Left renal pelvis (tissue), 4 donors: ENCODE data around the gene CLEC19A. TPM values are rescaled to one million over a fixed set of nuclear protein-coding genes. Genes with fewer than 3 reads are reported as not detected.

ENCODE experiments used
- DNase-seq, 4 donors: peaks; one replicate each; pipeline ENCODE4 v3.0.0-alpha.2; 2013; ENCODE audit warnings: low read depth in 4 of 4, low spot score in 3 of 4
- polyA plus RNA-seq, 4 donors: library from polyadenylated mRNA; unstranded; fragments of 120-200 nt; gene quantifications; one replicate each; pipeline ENCODE4 v1.2.1, GENCODE V29; 2013; ENCODE audit not compliant: insufficient read length in 4 of 4

The CLEC19A gene
- under 1 TPM in 3 of 4 donors, not detected in 1; 0.07 to 0.08 (median 0.08) TPM for polyA plus RNA-seq

DNA sequence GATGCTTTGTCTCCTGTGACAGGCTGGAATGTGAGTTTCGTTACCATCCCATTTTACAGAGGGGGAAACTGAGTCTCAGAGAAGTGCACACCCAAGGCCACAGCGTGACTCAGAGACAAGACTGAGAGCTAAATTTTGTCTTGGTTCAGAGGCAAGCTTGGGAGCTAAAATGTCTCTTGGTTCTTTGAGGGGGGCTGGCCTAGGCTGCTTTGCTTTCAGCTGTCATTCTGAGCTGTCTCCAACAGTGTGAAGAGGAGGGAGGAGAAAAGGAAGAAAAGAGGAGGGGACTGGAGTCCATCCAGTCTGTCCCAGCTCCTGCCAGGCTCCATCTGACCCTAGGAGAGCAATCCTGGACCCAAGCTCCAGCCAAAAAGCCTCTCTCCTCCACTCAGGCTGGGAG lies at the start of gene CLEC19A:
Gene CLEC19A, plus strand, starts transcription at position 301 of the 400 bp plus-strand sequence. CDS start 121 bp downstream, outside the sequence.
- no peak for DNase-seq

DNA sequence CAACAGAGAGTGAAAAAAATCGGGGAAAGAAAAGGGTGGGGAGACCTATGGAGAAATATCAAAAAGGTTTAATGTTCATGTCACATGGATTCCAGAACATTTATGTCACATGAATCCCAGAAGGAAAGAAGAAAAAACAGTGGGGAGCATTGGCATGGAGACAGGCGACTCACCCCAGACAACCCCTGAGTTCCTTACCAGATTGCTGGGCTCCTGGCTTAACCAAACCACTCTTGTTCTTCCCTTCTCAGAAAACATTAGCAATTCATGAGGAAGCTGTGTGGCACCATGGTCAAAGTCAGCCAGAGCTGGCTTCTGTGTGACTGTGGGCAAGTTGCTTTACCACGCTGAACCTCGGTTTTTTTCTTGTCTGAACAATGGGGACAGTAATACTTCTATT lies 49.6 kb upstream of the CLEC19A start:
- no peak for DNase-seq

DNA sequence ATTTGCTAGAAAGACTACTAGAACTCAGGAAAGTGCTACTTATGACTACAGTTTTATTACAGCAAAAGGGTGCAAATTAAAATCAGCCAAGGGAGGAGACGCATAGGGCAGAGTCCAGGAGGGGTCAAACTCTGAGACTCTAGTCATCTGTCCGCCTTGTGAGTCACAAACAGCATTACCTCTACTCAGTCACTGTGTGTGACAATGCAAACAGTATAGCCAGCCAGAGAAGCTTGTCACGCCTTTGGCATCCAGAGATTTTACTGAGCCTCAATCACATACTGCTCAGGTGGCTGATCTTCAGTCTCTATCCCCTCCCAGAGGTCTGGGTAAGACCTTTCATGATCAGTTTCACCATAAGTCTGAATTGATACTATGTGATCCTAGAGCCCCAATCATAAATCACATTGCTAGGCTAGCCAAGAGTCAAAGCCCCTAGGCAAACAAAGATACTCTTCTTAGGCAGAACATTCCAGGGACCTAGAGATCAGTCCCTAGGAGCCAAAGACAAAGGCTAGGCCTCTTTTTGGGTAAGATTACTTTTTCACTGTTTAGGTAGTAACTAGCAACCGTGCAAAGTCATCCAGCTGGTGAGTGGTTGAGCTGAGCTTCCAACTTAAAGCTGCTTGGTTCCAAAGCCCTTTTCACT lies 48.8 kb upstream of the CLEC19A start:
- no peak for DNase-seq

DNA sequence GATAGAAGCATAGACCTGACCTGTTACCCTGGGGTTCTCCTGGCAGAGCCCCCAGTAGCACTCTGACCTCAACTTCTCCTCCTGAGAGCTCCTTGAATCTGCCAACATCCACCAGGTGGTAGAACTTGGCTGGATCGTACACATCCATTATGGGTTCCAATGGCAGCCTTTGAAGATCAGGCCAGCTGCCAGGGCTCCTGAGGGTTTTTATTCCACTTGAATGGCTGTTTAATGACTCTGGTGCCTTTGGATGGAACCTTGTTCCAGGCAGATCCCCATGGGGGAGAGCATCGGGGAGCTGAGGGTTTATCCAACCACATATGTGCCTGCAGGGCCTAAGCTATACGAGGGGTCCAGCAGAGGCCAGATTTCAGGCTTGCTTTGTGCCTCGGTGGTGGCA lies 47.1 kb upstream of the CLEC19A start:
- no peak for DNase-seq

DNA sequence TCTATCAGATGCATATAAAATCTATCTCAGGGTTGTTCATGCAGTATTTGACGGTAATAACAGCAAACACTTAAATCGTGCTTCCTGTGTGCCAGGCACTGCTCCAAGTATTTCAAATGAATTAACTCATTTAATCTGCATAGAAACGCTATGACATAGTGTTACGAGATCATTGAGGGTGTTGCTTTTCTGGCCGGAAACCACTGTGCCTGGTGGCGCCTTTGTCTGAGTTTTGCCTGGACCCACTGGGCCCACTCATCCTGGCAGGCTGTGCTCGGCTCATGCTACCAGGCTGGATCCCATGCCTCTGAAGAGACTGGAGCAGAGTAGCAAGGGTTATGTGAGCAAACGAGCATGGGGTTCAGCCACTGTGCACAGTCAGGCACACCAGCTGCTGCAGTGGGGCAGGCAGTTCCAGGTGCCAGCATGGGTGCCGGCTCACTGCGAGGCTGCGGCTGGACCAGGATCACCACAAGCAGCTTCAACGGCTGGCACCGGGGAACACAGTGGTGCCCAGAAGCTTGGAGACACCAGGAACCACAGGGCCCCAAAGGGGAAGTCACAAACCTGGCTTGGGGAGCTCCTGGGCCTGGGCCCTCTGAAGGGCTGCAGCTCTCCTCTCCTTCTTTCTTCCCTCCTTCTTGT lies 45.9 kb upstream of the CLEC19A start:
- no peak for DNase-seq

DNA sequence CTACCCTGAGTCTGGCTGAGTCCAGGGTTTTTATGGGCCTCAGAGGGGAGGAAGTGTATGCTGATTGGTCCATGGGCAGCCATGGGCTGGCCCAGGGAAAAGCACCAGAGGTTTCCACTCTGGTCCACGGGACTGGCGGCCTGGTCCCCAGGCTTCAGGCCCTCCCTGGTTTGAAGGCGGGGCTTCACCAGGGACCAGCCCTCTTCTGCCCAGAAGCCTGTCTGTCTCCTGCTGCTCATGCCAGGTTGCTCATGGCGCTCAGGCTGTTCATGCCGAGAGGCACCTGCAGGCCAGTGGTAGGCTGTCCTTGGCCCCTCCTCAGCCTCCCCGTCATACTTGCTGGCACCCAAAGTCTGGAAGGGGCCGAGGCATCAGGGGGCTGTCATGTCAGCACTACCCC lies 45.0 kb upstream of the CLEC19A start:
- no peak for DNase-seq

DNA sequence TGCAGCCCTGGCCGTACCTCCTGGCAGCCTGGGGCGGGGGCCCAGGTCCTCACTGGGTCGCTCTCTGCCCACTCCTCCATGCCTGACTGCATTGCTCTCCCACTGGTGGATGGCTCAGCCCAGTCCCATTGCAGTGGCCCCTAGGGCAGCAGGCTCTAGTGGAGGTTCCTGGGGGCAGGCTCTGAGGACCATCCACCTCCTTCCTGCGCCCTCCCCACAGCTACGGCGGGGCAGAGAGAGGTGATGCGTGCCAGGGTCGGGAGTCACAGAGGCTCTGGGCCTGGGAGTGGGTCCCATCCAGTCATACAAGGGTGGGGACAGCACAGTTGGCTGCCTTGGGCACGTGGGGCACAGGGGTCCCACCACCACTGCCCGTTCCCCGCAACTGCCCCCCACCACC lies 44.0 kb upstream of the CLEC19A start:
- DNase-seq: no peak

DNA sequence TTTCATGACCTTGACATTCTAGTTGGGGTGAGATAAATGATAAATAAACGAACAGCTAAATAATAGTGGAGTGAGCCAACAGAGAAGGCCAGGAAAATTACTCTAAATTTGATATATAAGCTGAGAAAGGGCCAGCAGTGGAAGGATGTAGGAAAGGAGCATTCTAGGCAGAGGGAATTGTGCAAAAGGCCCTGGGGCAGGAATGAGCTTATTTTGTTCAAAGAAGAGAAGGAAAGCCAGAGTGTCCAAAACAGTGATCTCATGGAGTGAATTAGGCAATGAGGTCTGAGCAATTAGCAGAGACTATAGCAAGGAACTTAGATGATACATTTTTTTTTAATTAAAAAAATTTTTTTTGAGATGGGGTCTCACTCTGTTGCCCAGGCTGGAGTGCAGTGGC lies 43.3 kb upstream of the CLEC19A start:
- no peak for DNase-seq

DNA sequence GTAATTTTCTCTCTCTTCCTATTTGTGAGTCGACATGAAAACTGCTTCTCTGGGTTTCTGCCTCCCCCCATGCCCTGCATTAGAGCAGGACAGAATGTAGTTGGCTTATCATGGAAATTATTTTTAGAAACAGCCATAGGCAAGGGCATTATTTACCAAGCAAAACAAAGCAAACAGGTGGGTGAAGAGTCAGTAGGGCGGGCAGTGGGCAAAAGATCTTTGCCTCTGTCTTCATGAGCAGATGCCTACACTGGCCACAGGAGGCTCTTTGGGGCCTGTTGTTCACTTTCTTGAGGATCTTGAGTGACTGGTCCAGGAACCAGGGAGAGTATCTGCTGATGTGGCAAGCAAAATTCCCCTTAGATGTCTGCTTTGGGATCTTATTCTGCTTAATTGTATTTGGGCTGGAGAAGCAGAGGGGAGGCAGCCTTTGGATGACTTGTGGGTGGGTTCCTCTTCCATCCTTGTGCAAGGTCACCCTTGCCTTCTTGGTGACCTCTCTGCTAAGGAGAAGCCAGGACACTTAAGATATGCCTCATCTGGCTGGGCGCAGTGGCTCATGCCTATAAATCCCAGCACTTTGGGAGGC lies 42.5 kb upstream of the CLEC19A start:
- DNase-seq: no peak

DNA sequence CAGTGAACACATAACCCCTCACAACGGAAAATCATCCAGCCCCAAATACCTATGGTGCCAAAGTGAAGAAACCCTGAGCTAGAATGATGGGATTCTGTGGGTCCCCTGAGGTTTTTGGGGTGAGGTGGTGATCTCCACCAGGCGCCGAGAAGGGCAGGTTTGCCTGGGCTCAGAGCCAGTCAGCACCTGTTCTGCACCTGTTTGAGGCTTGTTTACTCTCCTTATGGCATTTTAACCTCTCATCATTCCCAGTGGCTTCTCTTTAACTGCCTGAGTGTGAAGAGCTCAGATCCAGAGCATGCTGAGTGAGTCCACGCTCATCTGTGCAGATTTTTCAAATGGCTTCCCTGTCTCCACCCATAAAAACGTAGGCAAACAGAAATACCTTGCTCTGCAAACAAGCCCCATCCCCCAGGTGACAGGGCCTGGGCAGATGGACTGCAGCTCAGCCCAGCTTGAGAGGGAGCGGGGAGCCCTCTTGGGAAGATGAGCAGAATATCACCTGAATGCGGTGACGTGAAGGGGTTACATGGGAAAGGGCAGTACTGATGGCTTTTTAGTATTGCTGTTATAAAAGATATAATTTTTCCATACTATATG lies 40.1 kb upstream of the CLEC19A start:
- DNase-seq: no peak

DNA sequence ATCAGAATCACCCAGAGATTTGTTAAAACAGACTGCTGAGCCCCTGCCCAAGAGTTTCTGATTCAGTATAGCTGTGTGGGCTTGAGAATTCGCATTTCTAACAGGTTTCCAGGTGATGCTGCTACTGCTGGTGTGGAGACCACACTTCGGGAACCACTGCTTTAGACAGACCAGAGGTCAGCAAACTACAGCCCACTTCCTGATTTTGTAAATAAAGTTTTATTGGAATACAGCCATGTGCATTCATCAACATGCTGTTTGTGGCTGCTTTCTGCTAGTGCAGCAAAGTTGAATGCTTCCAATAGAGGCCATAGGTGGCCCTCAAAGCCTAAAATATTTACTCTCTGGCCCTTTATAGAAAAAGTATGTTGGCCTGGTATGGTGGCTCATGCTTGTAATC lies 32.6 kb upstream of the CLEC19A start:
- no peak for DNase-seq

DNA sequence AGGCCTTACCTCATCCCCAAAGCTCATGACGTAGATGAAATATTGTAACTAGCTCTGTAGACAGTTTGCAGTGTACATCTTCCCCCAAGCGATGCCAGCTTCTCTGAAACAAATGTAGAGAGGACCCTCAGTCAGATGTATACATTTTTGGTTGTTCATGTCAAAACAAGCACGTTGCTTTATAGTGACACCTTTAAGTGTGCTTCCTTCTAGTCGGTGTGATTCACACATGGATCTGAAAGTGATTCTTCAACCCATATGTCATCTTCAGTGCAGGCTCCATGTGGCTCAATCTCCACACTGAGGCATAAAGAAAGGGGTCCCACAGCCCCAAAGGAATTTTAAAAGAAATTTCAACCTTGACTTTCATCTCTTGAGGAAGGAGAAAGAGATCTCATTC lies 30.9 kb upstream of the CLEC19A start:
- DNase-seq: no peak

DNA sequence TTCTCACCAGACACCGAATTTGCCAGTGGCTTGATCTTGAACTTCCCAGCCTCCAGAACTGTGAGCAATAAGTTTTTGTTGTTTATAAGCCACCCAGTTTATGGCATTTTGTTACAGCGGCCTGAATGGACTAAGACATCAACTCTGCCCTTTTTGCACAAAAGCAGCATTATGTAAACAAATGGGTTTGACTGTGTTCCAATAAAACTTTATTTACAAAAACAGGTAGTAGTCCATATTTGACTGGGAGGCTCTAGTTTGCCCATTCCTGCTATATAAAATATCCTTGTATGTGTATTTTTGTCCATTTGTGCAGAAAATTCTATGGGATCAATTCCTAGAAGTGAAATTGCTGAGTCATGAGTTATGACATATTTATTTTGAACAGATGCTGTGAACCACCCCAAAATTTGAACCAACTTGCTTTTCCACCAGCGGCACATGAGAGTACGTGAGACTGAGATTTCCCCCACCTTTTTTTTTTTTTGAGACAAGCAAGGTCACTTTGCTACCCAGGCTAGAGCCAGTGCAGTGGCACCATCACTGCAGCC lies 21.3 kb upstream of the CLEC19A start:
- no peak for DNase-seq

DNA sequence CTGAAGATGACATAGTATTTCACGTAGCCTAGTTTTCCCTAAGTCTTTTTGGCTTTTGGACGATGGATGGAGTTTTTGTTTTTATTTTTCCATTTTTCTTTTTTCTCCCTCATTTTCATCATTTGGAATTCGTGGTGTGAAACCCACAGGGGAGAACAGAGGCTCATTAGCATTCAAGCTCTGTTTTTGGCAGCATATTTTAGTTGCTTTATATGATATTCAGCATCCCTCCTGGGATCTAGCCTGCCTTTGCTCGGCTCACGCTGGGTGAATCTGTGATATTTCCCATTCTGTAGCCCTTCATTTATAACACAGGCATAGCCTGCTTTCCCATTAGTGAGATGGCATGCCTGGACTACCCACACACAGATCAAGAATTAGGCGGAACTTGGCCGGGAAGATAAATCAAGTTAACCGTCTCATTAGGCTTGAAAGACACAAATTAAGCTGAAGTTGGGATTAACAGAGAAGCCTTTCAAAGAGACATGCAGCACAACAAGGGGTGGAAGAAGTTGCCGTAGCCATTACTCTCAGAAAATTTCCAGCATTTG lies 20.1 kb upstream of the CLEC19A start:
- DNase-seq: no peak

DNA sequence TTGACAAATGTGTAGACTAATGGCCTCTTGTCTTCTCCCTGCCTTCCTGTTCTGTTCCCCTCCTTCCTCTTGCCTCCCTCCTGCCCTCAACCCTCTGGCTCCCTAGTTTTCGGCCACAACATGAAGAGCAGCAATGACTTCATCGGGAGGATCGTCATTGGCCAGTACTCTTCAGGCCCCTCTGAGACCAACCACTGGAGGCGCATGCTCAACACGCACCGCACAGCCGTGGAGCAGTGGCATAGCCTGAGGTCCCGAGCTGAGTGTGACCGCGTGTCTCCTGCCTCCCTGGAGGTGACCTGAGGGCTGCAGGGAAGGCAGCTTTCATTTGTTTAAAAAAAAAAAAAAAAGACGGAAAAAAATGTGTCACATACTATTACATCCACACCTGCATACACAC lies 18.8 kb upstream of the CLEC19A start:
- DNase-seq: no peak

DNA sequence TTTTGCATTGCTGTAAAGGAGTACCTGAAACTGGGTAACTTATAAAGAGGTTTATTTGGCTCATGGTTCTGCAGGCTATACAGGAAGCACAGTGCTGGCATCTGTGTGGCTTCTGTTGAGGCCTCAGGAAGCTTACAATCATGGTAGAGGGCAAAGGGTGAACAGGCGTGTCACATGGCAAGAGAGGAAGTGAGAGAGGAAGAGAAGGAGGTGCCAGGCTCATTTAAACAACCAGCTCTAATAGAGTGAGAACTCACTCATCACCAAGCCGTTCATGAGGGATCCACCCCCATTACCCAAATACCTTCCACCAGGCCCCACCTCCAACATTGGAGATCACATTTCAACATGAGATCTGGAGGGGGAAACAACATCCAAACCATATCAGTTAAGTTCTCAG lies 16.4 kb upstream of the CLEC19A start:
- DNase-seq: no peak

DNA sequence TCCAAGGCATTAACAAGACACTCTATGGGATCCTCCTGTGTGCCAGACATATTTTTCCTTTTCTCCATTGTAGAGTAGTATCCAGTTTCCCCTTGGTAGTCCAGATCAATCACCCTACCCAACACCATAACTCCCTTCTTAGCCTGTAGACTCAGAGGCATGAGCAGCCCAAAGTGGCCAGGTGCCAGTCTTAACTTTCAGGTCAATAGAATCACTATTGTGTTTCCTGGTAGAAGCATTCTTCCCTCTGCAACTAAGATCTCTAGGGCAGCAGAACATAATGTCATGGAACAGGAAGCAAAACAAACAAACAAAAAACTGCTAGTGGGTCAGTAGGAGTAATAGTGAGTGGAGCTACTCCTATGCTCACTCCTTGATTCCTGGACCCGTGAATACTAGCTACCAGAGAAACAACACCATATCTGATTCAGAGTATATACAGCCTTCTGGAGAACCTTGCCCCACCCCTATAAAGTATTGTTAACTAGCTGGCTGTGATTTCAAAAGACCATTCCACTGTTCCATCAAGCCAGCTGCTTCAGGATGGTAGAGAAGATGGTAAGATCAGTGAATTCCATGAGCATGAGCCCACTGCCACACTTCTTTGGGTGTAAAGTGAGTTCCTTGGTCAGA lies 11.2 kb upstream of the CLEC19A start:
- DNase-seq: no peak

DNA sequence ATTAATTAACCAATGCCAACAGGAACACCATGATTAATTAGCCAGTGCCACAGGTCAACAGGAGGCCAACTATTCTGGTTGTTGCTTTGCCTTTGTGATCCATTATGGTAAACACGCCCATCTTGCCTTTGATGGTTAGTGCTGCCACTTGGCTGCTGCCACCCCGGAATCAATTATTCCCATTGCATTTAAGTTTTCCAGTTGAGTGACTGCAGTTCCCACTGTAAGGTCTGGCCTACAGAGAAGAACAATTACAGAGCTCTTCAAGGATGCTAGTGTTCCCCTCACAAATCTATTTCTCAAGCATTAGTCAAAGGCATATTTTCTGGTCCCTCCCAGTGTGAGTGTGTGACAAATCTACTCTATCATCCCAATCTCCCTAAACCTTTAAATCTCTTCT lies 7.1 kb upstream of the CLEC19A start:
- DNase-seq: no peak

DNA sequence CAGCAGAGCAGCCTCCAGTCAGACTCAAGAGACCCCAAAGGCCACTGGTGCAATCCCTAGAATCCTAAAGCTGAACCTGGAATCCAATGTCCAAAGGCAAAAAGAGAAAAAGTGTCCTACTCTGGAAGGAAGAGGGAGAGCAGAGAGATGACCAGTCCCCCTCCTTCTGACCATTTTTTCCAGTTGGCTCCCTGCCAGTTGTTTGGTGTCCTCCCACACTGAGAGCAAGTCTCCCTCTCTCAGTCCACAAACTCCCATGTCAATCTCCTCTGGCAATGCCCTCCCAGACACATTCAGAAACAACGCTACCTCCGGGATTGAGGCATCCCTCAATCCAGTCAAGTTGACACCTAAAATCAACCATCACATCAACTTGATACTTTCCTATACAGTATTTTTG lies 4.3 kb upstream of the CLEC19A start:
- no peak for DNase-seq

DNA sequence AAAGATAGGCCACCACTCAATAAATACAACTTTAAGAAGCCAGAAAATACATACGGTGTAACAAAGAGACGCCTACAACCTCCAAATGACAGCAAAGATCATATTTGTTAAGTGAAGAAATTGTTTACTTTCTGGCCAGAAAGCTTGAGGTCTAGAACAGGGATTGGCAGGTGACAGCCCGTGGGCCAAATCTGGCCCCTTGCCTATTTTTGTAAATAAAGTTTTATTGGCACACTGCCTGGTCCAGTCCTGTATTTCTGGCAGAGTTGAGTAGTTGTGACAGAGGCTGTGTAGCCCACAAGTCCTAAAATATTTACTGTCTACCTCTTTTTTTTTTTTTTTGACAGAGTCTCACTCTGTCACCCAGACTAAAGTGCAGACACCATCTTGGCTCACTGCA lies 3.4 kb upstream of the CLEC19A start:
- no peak for DNase-seq

DNA sequence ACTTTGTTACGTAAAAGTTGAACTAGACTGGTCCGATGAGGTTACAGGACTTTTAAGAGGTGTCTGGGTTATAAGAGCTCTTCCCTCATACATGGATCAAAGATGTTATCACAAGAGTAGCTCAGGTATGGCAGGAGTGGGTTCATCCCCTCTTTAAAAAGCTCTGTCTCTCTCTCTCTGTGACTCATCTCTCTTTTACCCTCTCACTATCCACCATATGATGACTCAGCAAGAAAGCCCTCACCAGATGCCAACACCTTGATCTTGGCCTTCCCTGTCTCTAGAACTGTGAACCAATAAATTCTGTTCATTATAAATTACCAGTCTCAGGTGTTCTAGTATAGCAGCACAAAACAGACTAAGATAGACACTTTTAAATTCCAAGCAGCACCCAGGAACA lies 1.9 kb upstream of the CLEC19A start:
- DNase-seq: no peak
